Panc1 (cell line): ENCODE results near the gene ROR1. TPM values are rescaled to one million over a fixed set of nuclear protein-coding genes. Genes with fewer than 3 reads are reported as not detected.

Experiments used
- ATAC-seq: fragments of 200-7000 bp; cut with Tn5 transposase; 2 replicates; pipeline ENCODE4 v1.9.1; 2020; ENCODE audit warnings: mild to moderate bottlenecking, moderate library complexity
- BruUV-seq: library from RNA; stranded (reverse); fragments of 400-500 nt; replicated peaks from 2 replicates; lab custom pipeline; 2021; lab: Mats Ljungman, UMichigan
- CTCF ChIA-PET: fragments of 300-600 bp; sonication (Branson Sonifier 250); formaldehyde crosslinking; loops from one replicate; lab custom pipeline; 2022; ENCODE audit warnings: antibody characterized with exemption; lab: Charles Lee
- POLR2A ChIA-PET: fragments of 300-600 bp; sonication (Branson Sonifier 250); formaldehyde crosslinking; loops from one replicate; lab custom pipeline; 2022; ENCODE audit warnings: antibody characterized with exemption; lab: Charles Lee
- DNase-seq: peaks from one replicate; pipeline ENCODE4 v3.0.0-alpha.2; 2010; ENCODE audit warnings: low read depth, low spot score
- H3K27ac ChIP-seq: 2 replicates; pipeline ENCODE4 v1.5.1; 2011; ENCODE audit warnings: mild to moderate bottlenecking, low read length, inconsistent platforms
- H3K27me3 ChIP-seq: fragments of 200-500 bp; sonication (Bioruptor generic); 2 replicates; pipeline ENCODE4 v1.6.0; 2014; ENCODE audit warnings: low read length, inconsistent platforms; ENCODE audit not compliant: control insufficient read depth, insufficient read depth
- H3K36me3 ChIP-seq: fragments of 200-500 bp; sonication (Bioruptor generic); 2 replicates; pipeline ENCODE4 v1.5.1; 2014; ENCODE audit warnings: inconsistent platforms, mild to moderate bottlenecking, low read length, moderate library complexity; ENCODE audit not compliant: control insufficient read depth, insufficient read depth
- H3K4me1 ChIP-seq: 2 replicates; pipeline ENCODE4 v1.5.1; 2011; ENCODE audit warnings: inconsistent platforms, mild to moderate bottlenecking, low read length, moderate library complexity; ENCODE audit not compliant: control insufficient read depth, insufficient read depth
- H3K4me3 ChIP-seq, 2 experiments: 2 replicates each; pipeline ENCODE4 v1.5.1; 2011 to 2012; ENCODE audit warnings: low read depth in 2 of 2, low read length in 2 of 2, mild to moderate bottlenecking in 2 of 2, inconsistent platforms in 1 of 2, moderate library complexity in 1 of 2
- H3K9me3 ChIP-seq: fragments of 200-500 bp; sonication (Bioruptor generic); 2 replicates; pipeline ENCODE4 v1.5.1; 2014; ENCODE audit warnings: low read depth, mild to moderate bottlenecking, inconsistent platforms, low read length, moderate library complexity; ENCODE audit not compliant: control insufficient read depth, insufficient read depth
- POLR2AphosphoS5 ChIP-seq: IDR thresholded peaks from 2 replicates; pipeline ENCODE4 v1.6.1; 2012; ENCODE audit warnings: mild to moderate bottlenecking, low read depth, low read length, moderate library complexity
- SIN3A ChIP-seq: IDR thresholded peaks from 2 replicates; pipeline ENCODE4 v1.6.1; 2012; ENCODE audit warnings: low read depth, mild to moderate bottlenecking, low read length, moderate library complexity, borderline replicate concordance; ENCODE audit not compliant: insufficient read depth
- TCF7L2 ChIP-seq: IDR thresholded peaks from 2 replicates; pipeline ENCODE4 v1.6.1; 2011; ENCODE audit warnings: mild to moderate bottlenecking, low read depth, low read length, inconsistent platforms
- in situ Hi-C: cut with HindIII; loops from 2 replicates; pipeline ENCODE4 v1.10.0; 2016; ENCODE audit warnings: low sequenced_read_pairs, low pct_unique_long_range_greater_than_20kb
- intact Hi-C: fragments of 100-400 bp; cut with micrococcal nuclease; formaldehyde crosslinking; loops from one replicate; pipeline ENCODE4 v1.10.0; 2022; ENCODE audit not compliant: unreplicated experiment
- total RNA-seq: library from RNA; stranded (reverse); gene quantifications from one replicate; pipeline ENCODE4 v1.2.1, GENCODE V29; 2021; ENCODE audit not compliant: unreplicated experiment
- TF ChIP-seq, protein P1 (sequence below): fragments of 450-650 bp; IDR thresholded peaks from 2 replicates; pipeline ENCODE4 v1.5.1; 2017; ENCODE audit warnings: mild to moderate bottlenecking
- TF ChIP-seq, protein P2 (sequence below), 2 experiments: IDR thresholded peaks; 2 replicates each; pipeline ENCODE4 v1.6.1; 2011 to 2012; ENCODE audit warnings: low read depth in 2 of 2, control low read depth in 1 of 2, low read length in 1 of 2, mild to moderate bottlenecking in 1 of 2, moderate library complexity in 1 of 2; ENCODE audit not compliant: insufficient read depth in 1 of 2

The ROR1 gene
- total RNA-seq, 1 experiment from 2014 or later = 19.3 TPM

DNA sequence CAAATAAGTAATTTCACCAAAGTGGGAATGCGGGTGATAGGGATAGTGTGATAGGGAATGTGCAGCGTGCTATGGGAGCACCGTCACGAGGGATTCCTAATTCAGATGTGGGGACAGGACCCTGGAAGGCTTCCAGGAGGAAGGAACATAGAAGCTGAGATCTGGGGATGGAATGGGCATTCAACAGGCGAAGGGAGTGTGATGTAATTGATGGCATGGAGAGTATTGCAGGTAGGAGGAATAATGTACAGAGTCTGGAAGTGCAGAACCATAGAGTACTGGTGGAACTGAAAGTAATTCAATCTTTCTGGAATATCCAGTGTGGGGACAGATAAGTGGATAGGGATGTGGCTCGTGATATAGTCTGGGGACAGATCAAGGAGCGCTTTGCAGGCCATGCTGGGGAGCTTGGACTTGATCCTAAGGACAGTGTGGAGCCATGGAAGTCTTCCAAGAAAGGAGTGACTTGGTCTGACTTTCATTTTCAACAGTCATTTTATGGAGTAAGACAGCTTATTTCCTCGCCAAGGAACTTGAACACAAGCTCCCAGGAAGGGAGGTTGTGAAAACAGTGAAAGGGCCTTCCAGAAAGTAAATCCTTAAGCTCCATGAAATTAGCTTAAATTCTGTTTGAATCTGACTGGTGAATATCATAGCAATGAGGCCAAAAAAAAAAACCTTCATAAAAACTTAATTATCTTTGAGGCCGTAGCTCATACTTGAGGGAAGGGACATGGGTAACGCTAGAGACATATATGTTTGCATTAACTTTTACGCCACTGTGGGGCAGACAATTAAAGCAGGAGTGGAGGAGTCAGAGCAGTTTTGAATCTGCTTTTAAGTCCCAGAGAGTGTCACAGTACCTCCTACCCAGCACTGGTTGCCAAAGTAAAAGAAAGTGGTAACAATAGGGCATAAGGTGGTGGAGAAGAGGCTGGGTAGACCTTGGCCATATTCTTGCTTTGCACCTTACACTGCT lies 55.8 kb downstream of the ROR1 start:
- H3K4me3 ChIP-seq = no peak overlapping the region
- no peak for DNase-seq
- no peak for ATAC-seq
- ChIA-PET CTCF (interaction anchor here (0.5 to 1.4 kb wide), 3 partner anchors 11 to 328 kb away, joined by 4 to 5 read pairs (median 4); no protein-coding TSS in a partner anchor), POLR2A (interaction anchor here (0.6 kb wide), 2 partner anchors 84 to 214 kb away, joined by 3 to 5 read pairs; no protein-coding TSS in a partner anchor)
- no peaks in the 10 kb centered on the region for H3K36me3 ChIP-seq
- peaks cover 6% of the 10 kb centered on the region; the same call in 1 of the 2 replicates for H3K4me1 ChIP-seq
- no peak overlapping the region for H3K27ac ChIP-seq
- in situ Hi-C loops = no loop called here
- intact Hi-C loops = no loop called here
- H3K9me3 ChIP-seq = no peaks in the 10 kb centered on the region
- no TSS peak for BruUV-seq
- TF ChIP-seq, protein P1, sequence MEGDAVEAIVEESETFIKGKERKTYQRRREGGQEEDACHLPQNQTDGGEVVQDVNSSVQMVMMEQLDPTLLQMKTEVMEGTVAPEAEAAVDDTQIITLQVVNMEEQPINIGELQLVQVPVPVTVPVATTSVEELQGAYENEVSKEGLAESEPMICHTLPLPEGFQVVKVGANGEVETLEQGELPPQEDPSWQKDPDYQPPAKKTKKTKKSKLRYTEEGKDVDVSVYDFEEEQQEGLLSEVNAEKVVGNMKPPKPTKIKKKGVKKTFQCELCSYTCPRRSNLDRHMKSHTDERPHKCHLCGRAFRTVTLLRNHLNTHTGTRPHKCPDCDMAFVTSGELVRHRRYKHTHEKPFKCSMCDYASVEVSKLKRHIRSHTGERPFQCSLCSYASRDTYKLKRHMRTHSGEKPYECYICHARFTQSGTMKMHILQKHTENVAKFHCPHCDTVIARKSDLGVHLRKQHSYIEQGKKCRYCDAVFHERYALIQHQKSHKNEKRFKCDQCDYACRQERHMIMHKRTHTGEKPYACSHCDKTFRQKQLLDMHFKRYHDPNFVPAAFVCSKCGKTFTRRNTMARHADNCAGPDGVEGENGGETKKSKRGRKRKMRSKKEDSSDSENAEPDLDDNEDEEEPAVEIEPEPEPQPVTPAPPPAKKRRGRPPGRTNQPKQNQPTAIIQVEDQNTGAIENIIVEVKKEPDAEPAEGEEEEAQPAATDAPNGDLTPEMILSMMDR = no peak
- TF ChIP-seq TCF7L2 (no peak), SIN3A (no peak), POLR2AphosphoS5 (no peak)
- TF ChIP-seq, protein P2, sequence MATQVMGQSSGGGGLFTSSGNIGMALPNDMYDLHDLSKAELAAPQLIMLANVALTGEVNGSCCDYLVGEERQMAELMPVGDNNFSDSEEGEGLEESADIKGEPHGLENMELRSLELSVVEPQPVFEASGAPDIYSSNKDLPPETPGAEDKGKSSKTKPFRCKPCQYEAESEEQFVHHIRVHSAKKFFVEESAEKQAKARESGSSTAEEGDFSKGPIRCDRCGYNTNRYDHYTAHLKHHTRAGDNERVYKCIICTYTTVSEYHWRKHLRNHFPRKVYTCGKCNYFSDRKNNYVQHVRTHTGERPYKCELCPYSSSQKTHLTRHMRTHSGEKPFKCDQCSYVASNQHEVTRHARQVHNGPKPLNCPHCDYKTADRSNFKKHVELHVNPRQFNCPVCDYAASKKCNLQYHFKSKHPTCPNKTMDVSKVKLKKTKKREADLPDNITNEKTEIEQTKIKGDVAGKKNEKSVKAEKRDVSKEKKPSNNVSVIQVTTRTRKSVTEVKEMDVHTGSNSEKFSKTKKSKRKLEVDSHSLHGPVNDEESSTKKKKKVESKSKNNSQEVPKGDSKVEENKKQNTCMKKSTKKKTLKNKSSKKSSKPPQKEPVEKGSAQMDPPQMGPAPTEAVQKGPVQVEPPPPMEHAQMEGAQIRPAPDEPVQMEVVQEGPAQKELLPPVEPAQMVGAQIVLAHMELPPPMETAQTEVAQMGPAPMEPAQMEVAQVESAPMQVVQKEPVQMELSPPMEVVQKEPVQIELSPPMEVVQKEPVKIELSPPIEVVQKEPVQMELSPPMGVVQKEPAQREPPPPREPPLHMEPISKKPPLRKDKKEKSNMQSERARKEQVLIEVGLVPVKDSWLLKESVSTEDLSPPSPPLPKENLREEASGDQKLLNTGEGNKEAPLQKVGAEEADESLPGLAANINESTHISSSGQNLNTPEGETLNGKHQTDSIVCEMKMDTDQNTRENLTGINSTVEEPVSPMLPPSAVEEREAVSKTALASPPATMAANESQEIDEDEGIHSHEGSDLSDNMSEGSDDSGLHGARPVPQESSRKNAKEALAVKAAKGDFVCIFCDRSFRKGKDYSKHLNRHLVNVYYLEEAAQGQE (IDR thresholded peaks at IDR 0.05; ENCODE audit: insufficient read depth in 1 of 2, low read depth in 2 of 2, low read length in 1 of 2) = no peak
- no peaks in the 10 kb centered on the region for H3K27me3 ChIP-seq

DNA sequence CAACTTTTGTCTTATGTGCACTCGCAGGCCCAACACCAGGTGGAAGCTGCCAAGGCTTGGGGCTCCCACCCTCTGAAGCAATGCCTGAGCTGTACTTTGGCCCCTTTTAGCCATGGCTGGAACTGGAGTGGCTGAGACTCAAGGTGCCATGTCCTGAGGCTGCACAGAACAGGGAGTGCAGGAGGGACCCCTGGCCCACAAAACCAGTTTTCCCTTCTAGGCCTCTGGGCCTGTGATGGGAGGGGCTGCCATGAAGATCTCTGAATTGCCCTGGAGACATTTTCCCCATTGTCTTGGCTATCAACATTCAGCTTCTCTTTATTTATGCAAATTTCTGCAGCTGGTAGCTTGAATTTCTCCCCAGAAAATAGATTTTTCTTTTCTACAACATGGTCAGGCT lies 57.6 kb downstream of the ROR1 start:
- Histone ChIP-seq H3K36me3 (no peaks in the 10 kb centered on the region), H3K4me1 (peaks cover 6% of the 10 kb centered on the region; the same call in 1 of the 2 replicates), H3K9me3 (no peaks in the 10 kb centered on the region), H3K27me3 (no peaks in the 10 kb centered on the region), H3K4me3 (no peak overlapping the region), H3K27ac (no peak overlapping the region)
- DNase-seq = no peak
- ChIA-PET POLR2A (no interaction called here), CTCF (no interaction called here)
- BruUV-seq = no TSS peak
- intact Hi-C loops = no loop called here
- ATAC-seq = no peak
- in situ Hi-C loops = no loop called here
- TF ChIP-seq SIN3A = no peak
- TF ChIP-seq, protein P2 (IDR thresholded peaks at IDR 0.05; ENCODE audit: insufficient read depth in 1 of 2, low read depth in 2 of 2, low read length in 1 of 2) = no peak
- no peak for TF ChIP-seq TCF7L2
- TF ChIP-seq, protein P1 = no peak
- no peak for TF ChIP-seq POLR2AphosphoS5
